ENCODE results near the gene PDLIM4.

PDLIM4 gene, protein sequence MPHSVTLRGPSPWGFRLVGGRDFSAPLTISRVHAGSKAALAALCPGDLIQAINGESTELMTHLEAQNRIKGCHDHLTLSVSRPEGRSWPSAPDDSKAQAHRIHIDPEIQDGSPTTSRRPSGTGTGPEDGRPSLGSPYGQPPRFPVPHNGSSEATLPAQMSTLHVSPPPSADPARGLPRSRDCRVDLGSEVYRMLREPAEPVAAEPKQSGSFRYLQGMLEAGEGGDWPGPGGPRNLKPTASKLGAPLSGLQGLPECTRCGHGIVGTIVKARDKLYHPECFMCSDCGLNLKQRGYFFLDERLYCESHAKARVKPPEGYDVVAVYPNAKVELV

GRCh38 chr5:132257131-132258101 lies at the start of gene PDLIM4:
Gene PDLIM4, plus strand, starts transcription at chr5:132257696. Its CDS starts 39 bp downstream, at chr5:132257735.
- no peak within 1 kb of the TSS for H3K27ac ChIP-seq

GRCh38 chr5:132207778-132208177 lies 49.7 kb upstream of the PDLIM4 start:
- TF ChIP-seq CTCF (conservative IDR thresholded peaks at IDR 0.05), result no peak
- no peak for TF ChIP-seq ZFX (IDR thresholded peaks at IDR 0.05)

More at GRCh38 chr5:132257131-132258101, at the start of gene PDLIM4:
- no peak for TF ChIP-seq ZFX (IDR thresholded peaks at IDR 0.05)
- TF ChIP-seq CTCF (conservative IDR thresholded peaks at IDR 0.05), result no peak

DNA sequence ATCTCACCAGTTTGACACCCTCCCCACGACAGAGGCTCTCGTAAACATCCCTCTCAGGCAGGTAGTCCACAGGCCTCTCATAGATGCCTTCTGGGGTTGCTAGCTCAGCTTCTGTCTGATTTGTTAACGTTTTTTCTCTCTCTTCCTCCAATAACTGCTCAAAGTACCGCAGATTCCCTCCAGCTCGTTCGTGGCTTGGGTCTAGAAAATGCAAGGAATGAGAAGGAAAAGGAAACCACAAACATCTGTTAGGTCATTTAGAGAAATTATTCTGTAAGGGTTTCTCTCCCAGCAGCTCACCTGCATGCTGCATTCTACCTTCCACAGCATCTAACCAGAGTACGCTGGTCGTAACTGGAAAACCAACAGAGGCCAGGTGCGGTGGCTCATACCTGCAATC lies 48.4 kb upstream of the PDLIM4 start:
- no peak overlapping the region for H3K27ac ChIP-seq
- TF ChIP-seq ZFX (IDR thresholded peaks at IDR 0.05) (no peak), CTCF (conservative IDR thresholded peaks at IDR 0.05) (no peak)

More at GRCh38 chr5:132207778-132208177, 49.7 kb upstream of the PDLIM4 start:
- no peak overlapping the region for H3K27ac ChIP-seq

DNA sequence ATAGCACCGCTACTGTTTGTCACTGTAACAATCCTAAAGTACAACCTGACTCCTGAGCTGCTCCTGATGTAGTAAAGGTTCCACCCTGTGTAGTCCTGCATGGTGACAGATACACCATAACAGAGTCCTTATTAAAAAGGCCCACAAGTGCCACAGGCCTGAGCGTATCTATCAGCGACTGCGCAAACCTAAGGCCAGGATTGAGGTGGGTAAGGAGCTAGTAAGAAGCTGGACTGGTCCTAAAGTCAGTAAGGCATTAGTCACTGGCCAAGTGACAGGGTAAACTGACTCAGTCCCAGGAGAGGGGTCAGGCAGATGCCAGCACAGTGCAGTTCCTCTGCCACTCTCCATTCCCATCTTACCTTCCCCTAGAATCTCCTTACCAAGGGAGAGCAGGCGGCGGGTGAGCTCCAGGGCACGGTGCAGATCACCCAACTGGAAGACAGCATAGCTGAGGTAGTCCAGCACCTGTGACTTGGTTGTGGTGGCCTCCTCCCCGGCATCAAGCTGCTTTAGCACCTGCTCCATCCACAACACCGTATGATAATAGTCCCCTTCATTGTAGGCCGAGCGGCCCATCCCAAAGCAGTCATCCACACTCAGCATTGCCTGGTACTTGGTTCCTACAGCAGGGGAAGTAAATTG lies 47.5 kb upstream of the PDLIM4 start:
- peak overlapping the region; percentile 5; the same call in 1 of the 2 replicates for H3K27ac ChIP-seq
- TF ChIP-seq CTCF (conservative IDR thresholded peaks at IDR 0.05) (no peak), ZFX (IDR thresholded peaks at IDR 0.05) (no peak)

DNA sequence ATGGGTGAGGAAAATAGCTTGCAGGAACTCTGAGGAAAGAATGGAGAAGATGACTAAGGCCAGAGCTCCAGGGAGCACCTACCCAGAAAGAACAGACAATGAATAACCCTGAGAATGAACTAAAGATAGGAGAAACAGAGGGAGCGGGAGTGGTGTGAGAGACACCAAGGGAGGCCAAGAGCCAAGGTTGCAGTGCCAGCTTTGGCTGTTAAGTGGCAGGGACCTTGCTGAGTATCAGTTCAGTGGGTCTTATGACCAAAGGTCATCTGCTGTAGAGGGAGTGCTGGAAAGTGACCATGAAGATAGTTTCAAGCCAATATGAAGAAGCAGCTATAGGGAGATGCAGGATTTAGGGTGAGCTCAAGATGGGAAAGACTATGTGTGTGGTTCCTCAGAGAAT lies 46.6 kb upstream of the PDLIM4 start:
- TF ChIP-seq ZFX (IDR thresholded peaks at IDR 0.05) (no peak), CTCF (conservative IDR thresholded peaks at IDR 0.05) (no peak)

DNA sequence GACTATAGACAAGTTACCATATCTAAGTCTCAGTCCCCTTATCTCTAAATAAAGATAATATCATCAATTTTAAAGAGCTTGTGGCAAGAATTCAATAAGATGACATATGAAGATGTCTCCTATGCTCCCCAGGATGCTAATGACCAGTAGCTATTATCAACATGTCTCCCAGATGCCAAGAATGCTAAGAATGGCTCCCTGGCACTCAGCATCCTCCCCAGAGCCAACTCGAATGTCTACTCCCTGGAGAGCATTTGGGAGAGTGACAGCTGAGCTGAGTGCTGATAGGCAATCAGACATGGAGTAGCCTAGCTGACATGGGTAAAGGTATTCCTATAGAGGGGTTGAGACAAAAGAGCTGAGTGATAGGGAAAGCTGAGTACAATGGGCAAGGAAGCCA lies 45.7 kb upstream of the PDLIM4 start:
- TF ChIP-seq ZFX (IDR thresholded peaks at IDR 0.05), result no peak
- TF ChIP-seq CTCF (conservative IDR thresholded peaks at IDR 0.05), result no peak
- H3K27ac ChIP-seq, result no peak overlapping the region

More for the DNA sequence above, 46.6 kb upstream of the PDLIM4 start:
- H3K27ac ChIP-seq, result no peak overlapping the region
